Nucleus accumbens (tissue), 56 donors: ENCODE data around the gene NSFL1C.
"Not testable (repeated sequence)": the region's sequence is repeated elsewhere in the genome, so short reads cannot be mapped to it uniquely, and the experiment has no call there.

ENCODE experiments used
- DNase-seq, 56 donors: peaks; one replicate each; lab custom pipeline; 2025; lab: John Stamatoyannopoulos, UW

NSFL1C gene

DNA sequence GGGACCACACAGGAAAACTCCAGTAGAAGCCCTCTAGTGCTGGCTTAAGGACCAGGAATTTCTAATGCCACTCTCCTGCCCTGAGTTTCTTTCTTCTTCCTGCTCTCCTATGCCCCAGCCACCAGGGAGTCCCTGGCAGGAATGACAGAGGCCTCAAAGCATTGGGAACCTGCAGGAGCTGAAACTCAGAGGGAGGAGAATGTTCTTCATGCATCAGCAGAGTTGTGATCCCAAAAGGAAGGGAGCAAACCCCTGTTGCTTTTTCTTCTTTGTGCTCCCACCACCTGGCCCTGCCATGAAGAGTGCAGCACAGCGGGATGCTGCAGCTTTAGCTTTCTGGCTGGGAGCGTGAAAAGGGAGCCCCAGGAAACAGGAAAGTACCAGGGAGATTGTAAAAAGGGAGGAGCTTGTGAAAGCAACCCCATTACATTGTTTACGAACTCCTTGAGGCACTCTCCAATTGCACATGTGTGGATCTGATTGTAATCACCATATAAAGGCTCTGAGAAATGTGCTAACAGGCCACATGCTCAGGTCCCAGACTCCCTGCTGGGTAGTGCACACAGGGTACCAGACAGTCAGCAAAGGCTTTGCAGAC lies 39.1 kb downstream of the NSFL1C start:
- DNase-seq: no peak

DNA sequence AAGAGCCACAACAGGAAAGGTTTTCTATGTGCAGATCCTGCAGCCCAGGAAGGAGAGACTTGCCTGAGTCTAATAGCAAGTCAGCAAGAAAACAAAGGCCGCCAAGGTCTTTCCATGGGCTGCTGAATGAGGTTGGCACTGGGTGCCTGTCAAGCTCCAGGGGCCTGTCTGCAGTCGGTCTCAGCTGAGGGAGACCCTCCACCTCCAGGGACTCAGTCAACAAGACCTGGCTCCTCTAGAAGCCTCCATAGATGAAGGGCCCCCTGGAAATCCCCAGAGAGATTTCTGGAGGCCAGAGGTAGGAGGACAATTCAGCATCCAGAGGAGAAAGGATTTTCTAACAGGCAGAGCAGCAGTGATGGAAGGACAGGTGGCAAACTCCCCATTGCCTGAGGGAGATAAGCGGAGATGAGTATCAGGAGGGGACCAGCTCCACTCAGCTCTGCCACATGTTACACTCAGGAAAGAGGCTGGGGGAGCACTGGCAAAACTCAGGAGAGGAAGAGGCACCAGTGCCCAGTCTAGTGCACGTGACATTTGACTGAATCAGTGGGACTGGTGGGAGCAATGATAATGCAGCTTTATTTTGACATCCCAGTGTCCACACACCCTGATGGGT lies 40.3 kb downstream of the NSFL1C start:
- no peak for DNase-seq

DNA sequence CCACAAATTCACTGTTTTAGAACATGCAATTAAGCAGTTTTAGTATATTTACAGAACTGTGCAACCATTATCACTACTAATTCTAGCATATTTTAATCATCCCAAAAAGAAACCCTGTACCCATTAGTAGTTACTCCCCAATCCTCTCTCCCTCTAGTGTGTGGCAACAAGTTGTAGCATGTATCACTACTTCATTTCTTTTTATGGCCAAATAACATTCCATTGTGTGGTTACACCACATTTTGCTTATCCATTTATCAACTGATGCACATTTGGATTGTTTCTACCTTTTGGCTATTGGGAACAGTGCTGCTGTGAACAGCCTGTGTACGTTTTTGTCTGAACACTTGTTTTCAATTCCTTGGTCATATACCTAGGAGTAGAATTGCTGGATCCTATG lies 42.3 kb downstream of the NSFL1C start:
- DNase-seq: no peak

- DNase-seq: peak in 30 of 56 donors; percentile 2 to 72 (median 30)
Measured at GRCh38 chr20:1423625-1424106, 43.0 kb downstream of the NSFL1C start.

GRCh38 chr20:1423206-1423605 lies 43.4 kb downstream of the NSFL1C start:
- DNase-seq: no peak

GRCh38 chr20:1422753-1423152 lies 43.9 kb downstream of the NSFL1C start:
- no peak for DNase-seq

DNA sequence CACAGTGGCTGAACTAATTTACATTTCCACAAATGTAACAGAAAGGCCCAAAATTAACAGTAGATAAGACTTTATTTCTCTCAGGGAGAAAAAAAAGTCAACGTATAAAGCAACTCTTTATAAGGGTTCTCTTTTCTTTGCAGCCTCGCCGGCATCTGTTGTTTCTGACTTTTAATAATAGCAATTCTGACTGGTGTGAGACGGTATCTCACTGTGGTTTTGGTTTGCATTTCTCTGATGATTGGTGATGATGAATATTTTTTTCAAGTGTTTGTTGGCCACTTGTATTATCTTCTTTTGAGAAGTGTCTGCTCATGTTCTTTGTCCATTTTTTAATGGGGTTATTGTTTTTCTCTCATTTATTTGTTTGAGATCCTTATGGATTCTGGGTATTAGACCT lies 46.6 kb downstream of the NSFL1C start:
- DNase-seq: no peak

DNA sequence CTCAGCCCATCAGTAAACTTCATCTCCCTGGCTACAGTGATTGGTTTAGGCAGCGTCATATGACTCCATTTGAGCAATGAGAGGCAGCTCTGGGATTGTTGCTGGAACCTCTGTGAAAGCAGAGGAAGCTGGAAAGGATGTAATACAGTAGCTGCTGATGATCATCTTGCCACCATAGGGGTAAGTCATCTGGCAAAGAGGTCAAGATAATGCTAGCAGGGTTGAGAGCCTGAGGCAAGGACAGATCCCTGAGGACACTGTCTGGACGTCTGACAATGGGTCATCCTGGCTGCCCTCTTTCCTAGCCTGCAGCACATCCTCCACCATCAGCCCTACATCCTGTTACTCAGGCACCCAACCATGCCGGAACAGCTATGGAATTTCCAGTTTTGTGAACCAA lies 48.3 kb downstream of the NSFL1C start:
- no peak for DNase-seq

DNA sequence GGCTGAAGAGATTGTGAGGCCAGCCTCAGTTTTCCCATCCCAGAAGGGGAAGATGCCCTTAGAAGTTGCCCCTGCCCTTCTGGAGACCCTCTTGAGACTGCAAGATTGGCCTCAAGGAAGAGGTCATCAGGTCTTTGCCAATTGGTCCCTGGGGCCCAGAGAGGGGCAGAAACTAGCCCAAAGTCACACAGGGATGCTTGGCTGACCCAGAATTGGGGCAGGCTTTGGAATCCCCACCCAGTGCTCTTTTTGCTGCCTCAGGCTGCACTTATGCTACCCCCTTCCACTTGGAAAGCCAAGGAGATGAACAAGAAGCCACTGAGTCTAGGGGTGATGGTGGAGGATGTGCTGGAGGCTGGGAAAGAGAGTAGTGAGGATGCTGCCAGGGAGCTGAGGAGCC lies 48.9 kb downstream of the NSFL1C start:
- no peak for DNase-seq

- no peak for DNase-seq
Measured at GRCh38 chr20:1417273-1417672, 49.4 kb downstream of the NSFL1C start.

- DNase-seq: peak in 2 of 56 donors; percentile 6 to 18
Measured at GRCh38 chr20:1415667-1416468, 50.8 kb downstream of the NSFL1C start.

- DNase-seq: no peak
Measured at GRCh38 chr20:1414982-1415381, 51.7 kb downstream of the NSFL1C start.

- no peak for DNase-seq
Measured at GRCh38 chr20:1405801-1406200, 60.8 kb downstream of the NSFL1C start.

DNA sequence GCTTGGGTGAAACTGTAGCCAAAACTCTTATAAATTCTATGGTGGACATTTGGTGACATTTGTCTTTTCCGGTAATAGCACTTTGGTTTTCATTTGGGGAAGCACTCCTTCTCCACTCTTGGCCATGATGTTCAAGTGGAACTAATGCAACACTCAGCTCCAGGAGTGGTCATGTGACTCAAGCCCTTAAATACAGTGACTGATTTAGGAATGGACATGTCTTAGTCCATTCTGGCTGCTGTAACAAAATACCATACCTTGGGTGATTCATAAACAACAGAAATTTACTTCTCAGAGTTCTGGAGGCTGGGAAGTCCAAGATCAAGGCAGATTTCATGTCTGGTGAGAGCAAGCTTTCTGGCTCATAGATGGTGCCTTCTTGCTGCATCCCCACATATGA lies 63.0 kb downstream of the NSFL1C start:
- no peak for DNase-seq

GRCh38 chr20:1402149-1402548 lies 64.5 kb downstream of the NSFL1C start:
- no peak for DNase-seq

DNA sequence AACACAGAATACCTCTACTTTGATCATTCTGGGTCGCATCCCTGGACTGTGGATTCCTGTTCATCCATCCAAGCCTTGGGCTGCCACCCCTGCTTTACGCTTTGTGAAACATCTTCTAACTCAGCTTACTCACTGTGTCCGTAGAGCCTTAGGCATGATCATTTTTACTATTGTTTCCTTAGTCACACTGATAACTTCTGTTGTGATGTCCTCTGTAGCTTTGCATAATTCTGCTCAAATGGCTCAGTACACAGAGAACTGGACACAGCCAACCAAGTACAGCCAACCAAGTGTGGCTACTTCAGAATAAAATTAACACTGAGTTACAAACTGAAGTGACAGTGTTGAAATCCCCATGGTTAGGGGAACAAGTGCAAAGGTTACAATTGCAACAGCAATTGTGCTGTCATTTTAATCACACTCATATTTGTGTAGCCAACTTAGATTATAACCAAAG lies 65.2 kb downstream of the NSFL1C start:
- no peak for DNase-seq

- not testable (repeated sequence) for DNase-seq
Measured at GRCh38 chr20:1399678-1400366, 66.8 kb downstream of the NSFL1C start.

DNA sequence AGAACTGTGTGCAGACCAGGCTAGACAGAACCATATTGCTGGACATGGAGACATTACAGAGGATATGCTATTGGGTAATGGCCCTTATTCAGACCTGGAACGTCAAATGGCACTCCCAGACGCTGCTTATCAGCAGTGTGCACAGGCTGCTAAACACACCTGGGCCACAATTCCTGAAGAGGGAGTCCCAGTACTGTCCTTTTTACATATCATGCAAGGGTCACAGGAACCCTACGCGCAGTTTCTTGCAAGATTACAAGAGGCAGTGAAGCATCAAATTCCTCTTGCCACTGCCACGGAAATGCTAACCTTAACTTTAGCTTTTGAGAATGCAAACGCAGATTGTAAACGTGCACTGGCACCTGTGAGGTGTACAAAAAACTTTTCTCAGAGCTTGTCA lies 68.5 kb downstream of the NSFL1C start:
- DNase-seq: not testable (repeated sequence)

GRCh38 chr20:1397710-1398109 lies 68.9 kb downstream of the NSFL1C start:
- no peak for DNase-seq

DNA sequence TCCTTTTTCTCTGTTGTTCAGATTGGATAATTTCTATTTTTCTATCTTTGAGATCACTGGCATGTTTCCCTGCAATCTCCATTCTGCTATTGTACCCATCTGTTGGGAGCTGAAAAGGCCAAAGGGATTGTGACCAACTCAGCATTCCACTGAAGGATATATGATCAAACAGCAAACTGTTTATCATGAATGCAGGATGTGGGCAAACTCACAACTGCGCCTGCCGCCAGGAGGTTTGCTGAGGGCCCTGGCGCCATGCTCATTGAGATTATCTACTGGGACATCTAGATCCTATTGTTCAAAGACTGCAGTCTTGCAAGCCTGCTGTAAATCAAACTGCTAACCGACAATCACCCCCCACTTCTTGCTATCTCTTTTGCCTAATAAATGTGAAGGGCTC lies 69.9 kb downstream of the NSFL1C start:
- no peak for DNase-seq

DNA sequence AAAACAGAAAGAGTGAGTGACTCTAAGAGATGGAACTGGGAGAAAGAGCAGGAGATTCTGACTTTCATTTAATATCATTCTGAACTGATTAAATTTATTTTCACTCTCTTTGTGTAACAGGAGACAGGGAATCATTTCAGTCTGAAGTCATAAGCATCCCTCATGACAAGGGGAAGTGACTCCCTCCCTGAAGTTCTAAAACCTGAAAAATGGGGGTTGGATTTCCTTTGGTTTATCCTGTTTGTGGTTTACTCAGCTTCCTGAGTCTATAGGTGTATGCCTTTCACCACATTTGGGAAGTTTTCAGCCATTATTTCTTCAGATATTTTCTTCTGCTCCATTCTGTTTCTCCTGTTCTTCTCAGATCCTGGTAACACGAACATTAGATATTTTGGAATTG lies 70.4 kb downstream of the NSFL1C start:
- no peak for DNase-seq
